Renal pelvis (tissue), 4 donors: ENCODE measurements around the gene CC2D1B. TPM values are rescaled to one million over a fixed set of nuclear protein-coding genes. Genes with fewer than 3 reads are reported as not detected.

Source experiments
- DNase-seq: peaks from one replicate; pipeline ENCODE4 v3.0.0-alpha.2; 2013
- polyA plus RNA-seq, 3 donors: library from polyadenylated mRNA; unstranded; fragments of 120-200 nt; gene quantifications; one replicate each; pipeline ENCODE4 v1.2.1, GENCODE V29; 2013; ENCODE audit not compliant: insufficient read length in 3 of 3

CC2D1B gene
- polyA plus RNA-seq, 3 donors, result 25.5 to 35.4 (median 34.6) TPM

DNA sequence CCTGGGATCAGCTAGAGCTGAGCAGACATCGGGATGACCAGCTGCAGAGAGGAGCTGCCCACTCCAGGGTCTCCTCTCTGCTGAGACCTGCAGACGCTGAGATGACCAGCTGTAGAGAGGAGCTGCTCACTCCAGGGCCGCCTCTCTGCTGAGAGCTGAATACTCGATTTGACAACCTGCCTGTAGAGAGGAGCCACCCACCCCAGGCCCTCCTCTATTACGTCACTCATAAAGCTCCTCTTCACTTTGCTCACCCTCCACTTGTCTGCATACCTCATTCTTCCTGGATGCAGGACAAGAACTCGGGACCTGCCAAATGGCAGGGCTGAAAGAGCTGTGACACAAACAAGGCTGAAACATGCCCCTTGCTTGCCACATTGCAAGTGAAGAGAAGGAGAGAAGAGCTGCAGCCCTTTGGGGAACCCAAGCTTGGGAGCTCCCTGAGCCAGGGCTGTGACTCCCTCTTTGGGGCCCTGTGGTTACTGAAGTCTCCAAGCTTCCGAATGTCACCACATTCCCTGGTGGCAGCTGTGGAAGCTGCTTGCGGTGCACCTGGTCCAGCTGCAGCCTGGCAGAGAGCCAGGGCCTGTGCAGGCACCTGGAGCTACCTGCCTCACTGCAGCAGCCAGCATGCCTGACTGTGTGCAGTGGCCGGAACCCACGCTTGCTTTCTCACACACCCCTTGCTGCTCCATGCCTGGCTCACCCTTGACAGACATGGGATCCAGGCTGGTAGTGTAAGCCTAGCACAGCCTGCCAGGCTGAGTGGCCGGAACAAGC lies 59.6 kb downstream of the CC2D1B start:
- no peak for DNase-seq

DNA sequence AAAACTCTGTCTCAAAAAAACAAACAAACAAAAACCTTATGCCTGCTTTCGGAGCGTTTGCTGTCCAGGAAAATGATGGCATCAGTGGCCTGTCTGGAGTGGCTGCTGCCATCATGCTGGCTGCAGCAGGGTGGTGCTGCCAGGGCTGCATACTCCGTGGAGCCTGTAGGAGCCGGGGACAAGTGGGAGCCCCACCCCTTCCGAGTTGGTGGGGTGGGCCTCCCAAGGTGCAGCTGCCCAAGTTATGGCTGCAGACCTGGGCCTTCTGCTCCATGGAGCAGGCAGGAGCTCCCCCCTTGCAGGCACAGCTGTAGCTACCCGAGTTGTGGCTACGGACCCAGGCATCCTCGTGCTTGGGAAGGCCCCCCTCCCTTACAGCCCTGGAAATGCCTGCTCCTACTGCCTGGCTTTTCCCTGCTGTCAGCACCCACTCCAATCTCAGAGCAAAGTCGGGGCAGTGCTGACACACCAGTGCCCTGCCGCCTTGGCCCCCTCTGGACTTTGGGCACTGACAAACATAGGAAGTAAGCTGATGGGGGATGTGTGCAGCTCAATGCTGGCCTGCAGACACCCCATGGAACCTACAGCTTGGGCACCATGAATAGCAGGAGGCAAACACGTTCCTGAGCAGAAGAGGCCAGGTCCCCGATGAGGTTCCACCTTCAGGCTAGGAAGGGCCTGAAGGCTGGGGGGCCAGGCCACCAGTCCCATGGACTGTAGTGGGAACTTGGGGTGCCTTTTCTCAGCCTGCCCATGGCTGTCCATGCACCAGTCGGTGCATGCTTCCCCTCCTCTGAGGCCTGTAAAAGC lies 60.4 kb downstream of the CC2D1B start:
- no peak for DNase-seq

Other genes with a start within 250 kb of the CC2D1B start
- 10 to 100 TPM; 31.3 to 34.7 (median 32.4) TPM for gene ZFYVE9, start 224.1 kb downstream of the CC2D1B start, polyA plus RNA-seq
- gene ORC1, start 38.2 kb upstream of the CC2D1B start, polyA plus RNA-seq, result 1 to 10 TPM; 7.5 to 8.6 (median 7.7) TPM
- 10 to 100 TPM; 74.4 to 80.0 (median 77.5) TPM for gene PRPF38A, start 38.4 kb upstream of the CC2D1B start, polyA plus RNA-seq
- gene TUT4, start 186.9 kb upstream of the CC2D1B start, polyA plus RNA-seq, result 100 to 1,000 TPM in 2 of 3 donors, 10 to 100 TPM in 1; 70.6 to 123 (median 107) TPM
- gene GPX7, start 236.2 kb upstream of the CC2D1B start, polyA plus RNA-seq, result 10 to 100 TPM; 67.6 to 88.6 (median 86.1) TPM